Measurements from ENCODE around the gene WHRN.

DNA sequence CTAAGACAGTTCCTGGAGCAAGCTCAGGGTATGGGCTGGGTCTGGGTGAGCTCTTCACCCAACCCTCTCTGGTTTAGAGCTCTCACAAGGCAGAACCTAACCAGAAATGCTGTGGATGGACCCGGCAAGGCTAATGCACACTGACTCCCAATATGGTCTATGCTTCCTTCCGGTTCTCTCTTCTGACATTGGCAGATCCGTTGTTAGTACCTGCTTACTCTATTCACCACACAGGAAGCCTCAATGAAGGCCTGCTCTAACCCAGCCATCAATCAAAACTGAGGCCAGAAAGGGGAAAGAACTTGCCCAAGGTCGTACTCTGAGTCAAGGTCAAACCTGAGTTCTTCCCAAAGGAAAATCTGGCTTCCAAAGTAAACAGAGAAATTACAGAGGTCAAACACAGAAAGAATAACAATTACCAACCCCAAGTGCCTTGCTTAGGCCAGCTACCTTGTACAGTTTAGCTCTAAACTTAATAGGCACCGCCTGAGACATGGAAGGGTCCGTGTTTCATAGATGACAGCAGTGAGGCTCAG lies 71.5 kb downstream of the WHRN start:
- TF ChIP-seq POLR2A (conservative IDR thresholded peaks at IDR 0.05) (no peak), HMG20B (CRISPR knock-in tag; IDR thresholded peaks at IDR 0.05) (no peak), CEBPB (tag; IDR thresholded peaks at IDR 0.05) (no peak), STAT6 (CRISPR knock-in tag; IDR thresholded peaks at IDR 0.05) (no peak)
- TF ChIP-seq, protein P1, sequence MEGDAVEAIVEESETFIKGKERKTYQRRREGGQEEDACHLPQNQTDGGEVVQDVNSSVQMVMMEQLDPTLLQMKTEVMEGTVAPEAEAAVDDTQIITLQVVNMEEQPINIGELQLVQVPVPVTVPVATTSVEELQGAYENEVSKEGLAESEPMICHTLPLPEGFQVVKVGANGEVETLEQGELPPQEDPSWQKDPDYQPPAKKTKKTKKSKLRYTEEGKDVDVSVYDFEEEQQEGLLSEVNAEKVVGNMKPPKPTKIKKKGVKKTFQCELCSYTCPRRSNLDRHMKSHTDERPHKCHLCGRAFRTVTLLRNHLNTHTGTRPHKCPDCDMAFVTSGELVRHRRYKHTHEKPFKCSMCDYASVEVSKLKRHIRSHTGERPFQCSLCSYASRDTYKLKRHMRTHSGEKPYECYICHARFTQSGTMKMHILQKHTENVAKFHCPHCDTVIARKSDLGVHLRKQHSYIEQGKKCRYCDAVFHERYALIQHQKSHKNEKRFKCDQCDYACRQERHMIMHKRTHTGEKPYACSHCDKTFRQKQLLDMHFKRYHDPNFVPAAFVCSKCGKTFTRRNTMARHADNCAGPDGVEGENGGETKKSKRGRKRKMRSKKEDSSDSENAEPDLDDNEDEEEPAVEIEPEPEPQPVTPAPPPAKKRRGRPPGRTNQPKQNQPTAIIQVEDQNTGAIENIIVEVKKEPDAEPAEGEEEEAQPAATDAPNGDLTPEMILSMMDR (IDR thresholded peaks at IDR 0.05 in 2 of 3, conservative IDR thresholded peaks at IDR 0.05 in 1 of 3; ENCODE audit: insufficient read depth in 2 of 3, low read depth in 1 of 3, low read length in 3 of 3): no peak

Data from K562 (cell line).